Inflammatory macrophage treated with lipopolysaccharide for 4 hours (primary cell): ENCODE data around the gene PRRC2B.
"Not testable (repeated sequence)": the region's sequence is repeated elsewhere in the genome, so short reads cannot be mapped to it uniquely, and the experiment has no call there.

Source experiments
- DNase-seq: peaks from one replicate; pipeline ENCODE4 v3.0.0-alpha.2; 2020

Gene PRRC2B

GRCh38 chr9:131439224-131439623, 45.3 kb downstream of the PRRC2B start:
- DNase-seq = no peak

DNA sequence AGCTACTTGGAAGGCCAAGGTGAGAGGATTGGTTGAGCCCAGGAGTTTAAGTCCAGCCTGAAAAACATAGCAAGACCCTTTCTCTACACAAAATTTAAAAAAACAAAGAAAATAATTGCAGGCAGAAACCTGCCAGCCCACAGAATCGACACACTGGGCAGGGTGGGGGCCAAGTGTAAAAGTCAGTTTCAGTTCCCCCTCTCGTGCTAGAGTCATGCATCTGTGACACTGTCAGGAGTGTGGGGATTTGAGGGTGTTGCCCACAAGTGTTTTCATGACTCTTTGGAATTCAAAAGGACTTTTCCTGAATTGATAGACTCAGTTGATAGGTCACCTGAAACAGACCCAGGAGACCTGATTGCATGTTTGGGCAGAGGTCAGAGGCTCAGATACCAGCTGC, 47.6 kb downstream of the PRRC2B start:
- peak; percentile 78 for DNase-seq

DNA sequence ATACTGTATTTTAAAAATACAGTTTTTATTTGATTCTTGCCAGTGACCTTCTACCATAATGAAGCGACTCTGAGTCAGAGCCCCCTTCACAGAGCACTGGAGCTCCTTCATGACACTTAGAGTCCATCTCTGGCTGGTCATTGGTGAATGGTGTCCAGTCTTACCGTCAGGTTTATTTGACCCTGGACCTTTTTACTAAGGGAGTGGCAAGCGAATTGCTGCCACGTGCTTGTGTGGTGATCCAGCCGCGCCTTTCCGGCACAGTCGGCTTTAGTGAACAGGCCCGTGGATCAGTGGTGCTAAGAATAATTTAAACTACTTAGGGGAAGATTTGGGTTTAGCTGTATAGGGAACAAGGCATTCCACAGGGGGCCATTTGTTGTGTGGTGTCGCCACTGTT, 48.5 kb downstream of the PRRC2B start:
- DNase-seq = no peak

- no peak for DNase-seq
Observed at GRCh38 chr9:131443648-131444047, 49.8 kb downstream of the PRRC2B start.

DNA sequence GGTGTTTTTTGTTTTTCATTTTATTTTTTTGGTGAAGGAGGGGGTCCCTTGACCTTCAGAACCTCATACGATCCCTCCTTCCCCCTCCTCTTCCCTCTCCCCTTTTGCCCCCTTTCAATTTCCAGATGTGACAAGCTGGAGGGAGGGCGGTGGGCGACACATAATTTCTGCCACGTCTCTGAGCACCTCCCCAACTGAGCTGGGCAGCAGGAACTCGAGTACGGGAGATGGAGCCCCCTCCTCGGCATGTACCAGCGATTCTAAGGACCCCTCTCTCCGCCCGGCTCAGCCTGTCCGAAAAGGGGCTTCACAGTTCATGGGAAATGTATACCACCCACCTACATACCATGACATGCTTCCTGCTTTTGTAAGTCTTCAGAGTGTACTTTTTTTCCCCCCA, 52.4 kb downstream of the PRRC2B start:
- no peak for DNase-seq

DNA sequence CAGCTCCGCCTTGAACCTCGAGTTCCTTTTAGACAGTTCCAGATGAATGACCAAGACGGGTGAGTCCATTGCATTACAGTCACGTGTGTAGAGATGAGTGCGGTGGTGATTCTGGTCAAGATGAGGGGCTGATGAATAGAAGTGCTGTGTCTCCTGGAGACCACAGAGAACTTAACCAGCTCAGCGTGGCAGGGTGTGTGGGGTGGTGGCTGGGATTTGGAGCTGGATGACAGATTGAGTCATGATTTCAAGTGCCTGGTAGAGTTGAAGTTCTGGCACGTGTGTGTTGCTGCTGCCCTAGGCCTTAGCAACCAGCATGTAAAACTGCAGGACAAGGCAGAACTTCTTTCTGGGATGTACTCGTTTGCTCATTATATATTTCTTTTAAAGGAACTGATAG, 53.3 kb downstream of the PRRC2B start:
- no peak for DNase-seq

DNA sequence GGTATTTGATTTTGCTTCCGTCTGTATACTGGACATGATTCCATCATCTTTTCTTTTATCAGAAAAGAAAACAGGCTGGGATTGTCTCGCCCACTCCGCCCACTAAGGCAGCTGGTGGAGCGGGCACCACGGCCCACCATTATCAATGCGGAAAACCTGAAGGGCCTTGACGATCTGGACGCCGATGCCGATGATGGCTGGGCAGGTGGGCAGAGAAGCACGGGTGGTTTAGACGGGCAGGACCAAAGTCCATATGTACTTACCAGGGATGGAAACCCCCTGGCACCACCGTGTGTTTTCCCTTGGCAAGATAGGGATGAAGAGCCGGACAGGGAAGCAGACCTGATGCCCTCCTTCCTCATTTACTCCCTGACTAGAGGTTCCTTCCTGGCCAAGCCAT, 53.7 kb downstream of the PRRC2B start:
- DNase-seq = no peak

- DNase-seq = no peak
Observed at GRCh38 chr9:131448818-131449217, 54.9 kb downstream of the PRRC2B start.

- no peak for DNase-seq
Observed at GRCh38 chr9:131449276-131449675, 55.4 kb downstream of the PRRC2B start.

DNA sequence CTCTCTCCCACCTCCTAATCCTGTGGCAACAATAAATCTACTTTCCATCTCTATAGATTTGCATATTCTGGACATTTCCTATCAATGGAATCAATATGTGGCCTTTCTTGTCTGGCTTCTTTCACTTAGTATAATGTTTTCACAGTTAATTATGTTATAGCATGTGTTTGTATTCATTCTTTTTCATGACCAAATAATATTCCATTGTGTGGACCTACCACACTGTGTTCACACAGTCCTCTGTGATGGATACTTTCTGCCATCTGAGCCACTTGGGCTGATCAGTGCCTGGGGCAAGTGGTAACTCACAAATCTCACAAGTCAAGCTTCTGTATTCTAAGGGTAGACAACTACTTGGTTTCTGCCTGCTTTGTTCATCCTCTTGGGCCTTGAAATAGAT, 60.1 kb downstream of the PRRC2B start:
- DNase-seq = no peak

DNA sequence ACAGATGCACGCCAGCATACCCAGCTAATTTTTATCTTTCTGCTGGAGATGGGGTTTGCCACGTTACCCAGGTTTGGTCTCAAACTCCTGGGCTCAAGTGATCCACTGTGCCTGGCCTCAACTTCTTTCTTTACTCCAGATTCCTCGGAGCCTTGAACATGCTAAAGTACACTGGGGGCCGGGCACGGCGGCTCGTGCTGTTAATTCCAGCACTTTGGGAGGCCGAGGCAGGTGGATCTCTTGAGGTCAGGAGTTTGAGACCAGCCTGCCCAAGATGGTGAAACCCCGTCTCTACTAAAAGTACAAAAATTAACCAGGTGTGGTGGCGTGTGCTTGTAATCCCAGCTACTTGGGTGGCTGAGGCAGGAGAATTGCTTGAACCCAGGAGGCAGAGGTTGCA, 61.8 kb downstream of the PRRC2B start:
- DNase-seq = not testable (repeated sequence)

- no peak for DNase-seq
Observed at GRCh38 chr9:131457746-131458145, 63.9 kb downstream of the PRRC2B start.

GRCh38 chr9:131459056-131459455, 65.2 kb downstream of the PRRC2B start:
- no peak for DNase-seq

- no peak for DNase-seq
Observed at GRCh38 chr9:131461166-131461565, 67.3 kb downstream of the PRRC2B start.

- DNase-seq = peak; percentile 2
Observed at GRCh38 chr9:131464354-131465000, 70.6 kb downstream of the PRRC2B start.

DNA sequence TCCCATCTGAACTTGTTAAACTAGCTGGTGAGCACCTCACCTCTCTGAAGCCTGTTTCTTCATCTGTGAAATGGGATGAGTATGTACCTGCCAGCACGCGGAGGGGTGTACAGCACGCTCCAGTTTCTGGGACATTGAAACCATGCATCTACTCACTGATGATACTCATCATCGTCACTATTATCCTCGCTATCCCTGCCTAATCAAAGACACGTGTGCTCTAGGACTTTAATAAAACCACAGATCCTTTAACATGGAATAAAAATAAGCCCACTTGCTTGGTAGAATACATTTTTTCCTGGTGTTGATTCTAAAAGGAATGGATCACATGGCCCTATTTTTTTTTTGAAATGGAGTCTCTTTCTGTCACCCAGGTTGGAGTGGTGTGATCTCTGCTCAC, 71.5 kb downstream of the PRRC2B start:
- DNase-seq = no peak

DNA sequence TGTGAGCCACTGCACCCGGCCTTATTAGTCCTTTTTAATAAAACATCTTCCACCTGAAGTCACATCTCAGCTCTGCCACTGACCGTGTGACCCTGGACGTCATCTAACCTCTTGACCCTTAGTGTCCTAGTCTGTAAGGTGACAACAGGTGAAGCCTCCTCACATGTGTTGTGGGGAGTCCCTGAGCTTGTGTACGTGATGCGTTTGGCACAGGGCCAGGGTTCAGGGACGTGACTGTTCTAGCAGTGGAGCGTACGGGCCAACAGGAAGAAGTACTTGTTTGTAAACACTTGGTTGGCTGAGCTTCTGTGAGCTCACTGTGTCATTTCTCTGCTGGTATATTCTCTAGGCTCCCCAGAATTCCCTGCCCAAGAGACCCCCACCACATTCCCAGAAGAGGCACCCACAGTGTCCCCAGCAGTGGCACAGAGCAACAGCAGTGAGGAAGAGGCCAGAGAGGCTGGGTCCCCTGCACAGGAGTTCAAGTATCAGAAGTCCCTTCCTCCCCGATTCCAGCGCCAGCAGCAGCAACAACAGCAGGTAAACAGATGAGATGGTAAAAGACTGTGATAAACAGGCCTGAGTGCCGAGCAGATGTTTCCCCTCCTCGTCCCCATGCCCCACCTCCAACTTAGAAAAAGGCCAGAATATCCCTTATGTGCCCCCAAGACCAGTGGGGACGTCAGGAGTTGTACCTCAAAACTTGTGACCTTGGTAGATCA, 73.5 kb downstream of the PRRC2B start:
- no peak for DNase-seq

- no peak for DNase-seq
Observed at GRCh38 chr9:131468031-131468430, 74.1 kb downstream of the PRRC2B start.

DNA sequence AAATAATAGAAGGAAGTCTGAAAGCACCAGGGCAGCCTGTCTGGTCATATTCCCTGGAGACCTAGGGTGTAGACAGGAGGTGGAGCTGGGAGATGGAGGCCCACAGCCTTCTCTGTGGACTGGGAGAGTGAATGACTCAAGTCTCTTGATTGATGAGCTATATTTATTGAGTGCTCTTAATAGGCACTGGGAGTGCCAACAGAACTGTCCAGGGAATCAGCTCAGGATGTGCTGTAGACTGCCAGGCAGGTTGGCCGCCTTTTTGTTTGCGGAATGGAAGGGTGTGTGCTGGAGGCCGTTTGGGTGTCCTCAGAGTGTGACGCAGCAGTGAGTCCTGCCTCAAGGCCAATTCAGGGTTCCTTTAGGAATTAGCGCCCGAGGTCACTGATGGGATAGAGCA, 75.5 kb downstream of the PRRC2B start:
- no peak for DNase-seq

DNA sequence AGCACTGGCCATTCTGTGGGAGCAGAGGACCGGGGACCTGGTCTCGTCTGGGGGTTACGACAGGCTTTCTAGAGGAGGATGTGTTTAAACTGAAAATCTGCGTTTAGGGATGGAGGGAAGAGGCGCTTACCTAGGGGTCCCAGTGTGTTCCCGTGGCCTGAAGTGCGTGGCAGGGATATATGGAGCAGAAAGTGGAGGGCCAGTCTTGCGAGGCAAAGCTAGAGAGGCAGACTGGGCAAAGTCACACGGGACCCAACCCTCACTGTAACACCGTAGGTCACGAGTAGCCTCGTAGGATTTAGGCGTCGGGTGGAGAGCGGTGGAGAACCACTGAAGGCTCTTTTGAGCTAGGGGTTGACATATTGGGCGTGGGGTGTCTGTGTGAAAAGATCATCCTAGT, 76.1 kb downstream of the PRRC2B start:
- DNase-seq = no peak

- DNase-seq = no peak
Observed at GRCh38 chr9:131470581-131470991, 76.7 kb downstream of the PRRC2B start.

DNA sequence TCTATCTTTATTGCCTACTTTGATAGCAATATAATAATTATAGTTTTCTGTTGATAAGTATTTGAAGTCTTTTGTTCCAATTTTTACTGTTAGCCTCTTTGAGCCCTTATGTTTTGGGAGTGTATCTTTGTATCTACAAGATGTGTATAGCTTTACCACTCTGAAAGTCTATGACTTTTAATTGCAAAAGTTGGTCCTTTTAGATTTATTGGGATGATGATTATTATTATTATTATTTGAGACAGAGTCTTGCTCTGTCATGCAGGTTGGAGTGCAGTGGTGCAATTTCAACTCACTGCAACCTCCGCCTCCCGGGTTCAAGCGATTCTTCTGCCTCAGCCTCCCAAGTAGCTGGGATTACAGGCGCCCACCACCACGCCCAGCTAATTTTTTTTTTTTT, 78.2 kb downstream of the PRRC2B start:
- not testable (repeated sequence) for DNase-seq

GRCh38 chr9:131473198-131473885, 79.5 kb downstream of the PRRC2B start:
- DNase-seq = no peak

GRCh38 chr9:131473891-131474290, 80.0 kb downstream of the PRRC2B start:
- DNase-seq = no peak
